ENCODE measurements around the gene RIPK4. TPM values are rescaled to one million over a fixed set of nuclear protein-coding genes. Genes with fewer than 3 reads are reported as not detected.

RIPK4 gene
- total and polyA plus RNA-seq, 2 of the 13 experiments (the other 11 are each of a cell fraction or from before 2014, with no cell fraction given): 3.1 to 4.9 TPM

DNA sequence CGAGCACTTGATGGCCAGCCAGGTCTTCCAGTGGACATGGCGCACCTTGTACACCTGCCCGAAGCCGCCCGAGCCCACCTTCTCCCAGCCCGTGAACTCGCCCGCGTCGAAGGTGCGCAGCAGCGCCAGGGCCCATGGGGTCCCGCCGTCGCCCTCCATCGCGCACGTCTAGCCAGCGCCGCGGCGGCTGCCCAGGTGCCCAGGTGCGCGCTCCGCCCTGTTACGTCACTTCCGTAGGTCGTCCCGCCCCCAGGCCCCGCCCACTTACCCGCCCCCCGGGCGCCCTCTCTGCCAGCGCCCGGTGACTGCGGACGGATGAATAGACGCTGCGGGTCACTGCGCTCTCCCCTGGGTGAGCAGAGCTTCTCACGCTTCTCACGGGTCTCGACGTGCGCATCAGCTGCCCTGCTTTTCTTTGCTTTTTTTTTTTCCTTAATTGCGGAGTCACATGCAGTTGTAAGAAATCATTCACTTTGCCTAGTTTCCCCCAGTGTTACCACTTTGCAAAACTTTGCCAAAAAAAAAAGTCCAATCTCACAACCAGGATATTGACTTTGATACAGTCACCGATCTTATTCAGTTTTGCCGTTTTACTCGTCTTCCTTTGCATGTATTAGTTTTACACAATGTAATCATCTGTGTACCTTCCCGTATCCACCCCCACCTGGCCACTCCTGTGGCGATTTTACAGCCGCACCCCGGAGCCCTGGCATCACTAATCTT is at the start of gene RIPK4 (continued):
- no peak for TF ChIP-seq ZNF558 (CRISPR knock-in tag; IDR thresholded peaks at IDR 0.05; ENCODE audit: borderline replicate concordance)
- no peak for TF ChIP-seq ZNF749 (CRISPR knock-in tag; IDR thresholded peaks at IDR 0.05; ENCODE audit: borderline replicate concordance)
- no peak for TF ChIP-seq DPF2 (CRISPR knock-in tag; IDR thresholded peaks at IDR 0.05; ENCODE audit: borderline replicate concordance, low read depth)
- TF ChIP-seq HDAC2 (CRISPR knock-in tag; IDR thresholded peaks at IDR 0.05): peak; percentile 58
- TF ChIP-seq, protein P1, sequence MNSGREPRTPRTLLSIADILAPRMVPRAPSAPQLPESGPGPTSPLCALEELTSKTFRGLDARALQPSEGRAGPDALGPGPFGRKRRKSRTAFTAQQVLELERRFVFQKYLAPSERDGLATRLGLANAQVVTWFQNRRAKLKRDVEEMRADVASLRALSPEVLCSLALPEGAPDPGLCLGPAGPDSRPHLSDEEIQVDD (CRISPR knock-in tag; IDR thresholded peaks at IDR 0.05; ENCODE audit: borderline replicate concordance): 0 out of 2 replicates have a peak, but pooled peaks have one; percentile 78
- no peak for TF ChIP-seq NONO (IDR thresholded peaks at IDR 0.05)
- 0 out of 2 replicates have a peak, but pooled peaks have one; percentile 22 for TF ChIP-seq NONO (CRISPR knock-in tag; conservative IDR thresholded peaks at IDR 0.05)
- TF ChIP-seq, protein P2, sequence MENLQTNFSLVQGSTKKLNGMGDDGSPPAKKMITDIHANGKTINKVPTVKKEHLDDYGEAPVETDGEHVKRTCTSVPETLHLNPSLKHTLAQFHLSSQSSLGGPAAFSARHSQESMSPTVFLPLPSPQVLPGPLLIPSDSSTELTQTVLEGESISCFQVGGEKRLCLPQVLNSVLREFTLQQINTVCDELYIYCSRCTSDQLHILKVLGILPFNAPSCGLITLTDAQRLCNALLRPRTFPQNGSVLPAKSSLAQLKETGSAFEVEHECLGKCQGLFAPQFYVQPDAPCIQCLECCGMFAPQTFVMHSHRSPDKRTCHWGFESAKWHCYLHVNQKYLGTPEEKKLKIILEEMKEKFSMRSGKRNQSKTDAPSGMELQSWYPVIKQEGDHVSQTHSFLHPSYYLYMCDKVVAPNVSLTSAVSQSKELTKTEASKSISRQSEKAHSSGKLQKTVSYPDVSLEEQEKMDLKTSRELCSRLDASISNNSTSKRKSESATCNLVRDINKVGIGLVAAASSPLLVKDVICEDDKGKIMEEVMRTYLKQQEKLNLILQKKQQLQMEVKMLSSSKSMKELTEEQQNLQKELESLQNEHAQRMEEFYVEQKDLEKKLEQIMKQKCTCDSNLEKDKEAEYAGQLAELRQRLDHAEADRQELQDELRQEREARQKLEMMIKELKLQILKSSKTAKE (CRISPR knock-in tag; IDR thresholded peaks at IDR 0.05; ENCODE audit: borderline replicate concordance): peak; percentile 30; the same call in 1 of the 2 replicates
- peak in 1 of 2 experiments; percentile 67; a peak in 1 of 4 replicates for TF ChIP-seq KLF16 (CRISPR knock-in tag; IDR thresholded peaks at IDR 0.05)
- no peak for TF ChIP-seq NPAS2 (CRISPR knock-in tag; IDR thresholded peaks at IDR 0.05; ENCODE audit: borderline replicate concordance)
- TF ChIP-seq, protein P3, sequence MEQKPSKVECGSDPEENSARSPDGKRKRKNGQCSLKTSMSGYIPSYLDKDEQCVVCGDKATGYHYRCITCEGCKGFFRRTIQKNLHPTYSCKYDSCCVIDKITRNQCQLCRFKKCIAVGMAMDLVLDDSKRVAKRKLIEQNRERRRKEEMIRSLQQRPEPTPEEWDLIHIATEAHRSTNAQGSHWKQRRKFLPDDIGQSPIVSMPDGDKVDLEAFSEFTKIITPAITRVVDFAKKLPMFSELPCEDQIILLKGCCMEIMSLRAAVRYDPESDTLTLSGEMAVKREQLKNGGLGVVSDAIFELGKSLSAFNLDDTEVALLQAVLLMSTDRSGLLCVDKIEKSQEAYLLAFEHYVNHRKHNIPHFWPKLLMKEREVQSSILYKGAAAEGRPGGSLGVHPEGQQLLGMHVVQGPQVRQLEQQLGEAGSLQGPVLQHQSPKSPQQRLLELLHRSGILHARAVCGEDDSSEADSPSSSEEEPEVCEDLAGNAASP (CRISPR knock-in tag; IDR thresholded peaks at IDR 0.05; ENCODE audit: borderline replicate concordance): peak; percentile 26; the same call in 1 of the 2 replicates
- peak; percentile 67 for TF ChIP-seq ZFX (CRISPR knock-in tag; IDR thresholded peaks at IDR 0.05; ENCODE audit: low read depth)
- TF ChIP-seq FLYWCH1 (CRISPR knock-in tag; IDR thresholded peaks at IDR 0.05): no peak
- no peak for TF ChIP-seq MLLT10 (CRISPR knock-in tag; IDR thresholded peaks at IDR 0.05)
- TF ChIP-seq HNRNPLL (IDR thresholded peaks at IDR 0.05; ENCODE audit: low read depth, low read length, poor library complexity, severe bottlenecking): peak; percentile 89
- TF ChIP-seq, protein P4, sequence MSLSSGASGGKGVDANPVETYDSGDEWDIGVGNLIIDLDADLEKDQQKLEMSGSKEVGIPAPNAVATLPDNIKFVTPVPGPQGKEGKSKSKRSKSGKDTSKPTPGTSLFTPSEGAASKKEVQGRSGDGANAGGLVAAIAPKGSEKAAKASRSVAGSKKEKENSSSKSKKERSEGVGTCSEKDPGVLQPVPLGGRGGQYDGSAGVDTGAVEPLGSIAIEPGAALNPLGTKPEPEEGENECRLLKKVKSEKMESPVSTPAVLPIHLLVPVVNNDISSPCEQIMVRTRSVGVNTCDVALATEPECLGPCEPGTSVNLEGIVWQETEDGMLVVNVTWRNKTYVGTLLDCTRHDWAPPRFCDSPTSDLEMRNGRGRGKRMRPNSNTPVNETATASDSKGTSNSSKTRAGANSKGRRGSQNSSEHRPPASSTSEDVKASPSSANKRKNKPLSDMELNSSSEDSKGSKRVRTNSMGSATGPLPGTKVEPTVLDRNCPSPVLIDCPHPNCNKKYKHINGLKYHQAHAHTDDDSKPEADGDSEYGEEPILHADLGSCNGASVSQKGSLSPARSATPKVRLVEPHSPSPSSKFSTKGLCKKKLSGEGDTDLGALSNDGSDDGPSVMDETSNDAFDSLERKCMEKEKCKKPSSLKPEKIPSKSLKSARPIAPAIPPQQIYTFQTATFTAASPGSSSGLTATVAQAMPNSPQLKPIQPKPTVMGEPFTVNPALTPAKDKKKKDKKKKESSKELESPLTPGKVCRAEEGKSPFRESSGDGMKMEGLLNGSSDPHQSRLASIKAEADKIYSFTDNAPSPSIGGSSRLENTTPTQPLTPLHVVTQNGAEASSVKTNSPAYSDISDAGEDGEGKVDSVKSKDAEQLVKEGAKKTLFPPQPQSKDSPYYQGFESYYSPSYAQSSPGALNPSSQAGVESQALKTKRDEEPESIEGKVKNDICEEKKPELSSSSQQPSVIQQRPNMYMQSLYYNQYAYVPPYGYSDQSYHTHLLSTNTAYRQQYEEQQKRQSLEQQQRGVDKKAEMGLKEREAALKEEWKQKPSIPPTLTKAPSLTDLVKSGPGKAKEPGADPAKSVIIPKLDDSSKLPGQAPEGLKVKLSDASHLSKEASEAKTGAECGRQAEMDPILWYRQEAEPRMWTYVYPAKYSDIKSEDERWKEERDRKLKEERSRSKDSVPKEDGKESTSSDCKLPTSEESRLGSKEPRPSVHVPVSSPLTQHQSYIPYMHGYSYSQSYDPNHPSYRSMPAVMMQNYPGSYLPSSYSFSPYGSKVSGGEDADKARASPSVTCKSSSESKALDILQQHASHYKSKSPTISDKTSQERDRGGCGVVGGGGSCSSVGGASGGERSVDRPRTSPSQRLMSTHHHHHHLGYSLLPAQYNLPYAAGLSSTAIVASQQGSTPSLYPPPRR (CRISPR knock-in tag; IDR thresholded peaks at IDR 0.05; ENCODE audit: borderline replicate concordance): no peak
- peak; percentile 58 for TF ChIP-seq HDAC1 (CRISPR knock-in tag; IDR thresholded peaks at IDR 0.05)
- TF ChIP-seq ZC3H4 (CRISPR knock-in tag; IDR thresholded peaks at IDR 0.05; ENCODE audit: borderline replicate concordance): no peak
- no peak for TF ChIP-seq ZNF33B (CRISPR knock-in tag; IDR thresholded peaks at IDR 0.05)
